Middle frontal gyrus (tissue), 1 donor: ENCODE measurements around the gene SMARCD2.

Source experiments
- DNase-seq: peaks from one replicate; pipeline ENCODE4 v3.0.0-alpha.2; 2015; ENCODE audit warnings: low spot score; ENCODE audit errors: extremely low spot score

Gene SMARCD2

GRCh38 chr17:63816123-63816522, 26.4 kb downstream of the SMARCD2 start:
- no peak for DNase-seq

- no peak for DNase-seq
Observed at GRCh38 chr17:63809970-63810369, 32.5 kb downstream of the SMARCD2 start.

- no peak for DNase-seq
Observed at GRCh38 chr17:63805591-63805990, 36.9 kb downstream of the SMARCD2 start.

- no peak for DNase-seq
Observed at GRCh38 chr17:63804328-63804727, 38.2 kb downstream of the SMARCD2 start.

GRCh38 chr17:63800783-63801182, 41.7 kb downstream of the SMARCD2 start:
- no peak for DNase-seq

GRCh38 chr17:63798572-63799106, 43.8 kb downstream of the SMARCD2 start:
- no peak for DNase-seq

- peak; percentile 13 for DNase-seq
Observed at GRCh38 chr17:63796375-63796774, 46.1 kb downstream of the SMARCD2 start.

- DNase-seq, result no peak
Observed at GRCh38 chr17:63792055-63792729, 50.3 kb downstream of the SMARCD2 start.

GRCh38 chr17:63790057-63790456, 52.4 kb downstream of the SMARCD2 start:
- no peak for DNase-seq

- DNase-seq, result no peak
Observed at GRCh38 chr17:63786971-63787711, 55.3 kb downstream of the SMARCD2 start.

GRCh38 chr17:63786117-63786516, 56.4 kb downstream of the SMARCD2 start:
- no peak for DNase-seq

- DNase-seq, result no peak
Observed at GRCh38 chr17:63785556-63785955, 56.9 kb downstream of the SMARCD2 start.

GRCh38 chr17:63783522-63783921, 59.0 kb downstream of the SMARCD2 start:
- DNase-seq, result no peak
